GM18502 (cell line): ENCODE results near the gene POU3F2.

ENCODE experiments used
- ATAC-seq: cut with Tn5 transposase; IDR thresholded peaks from one replicate; pipeline ENCODE4 v1.9.1; 2021; ENCODE audit warnings: mild to moderate bottlenecking; ENCODE audit not compliant: unreplicated experiment, poor library complexity

POU3F2 gene

GRCh38 chr6:98834060-98835031 is at the start of gene POU3F2:
POU3F2 (plus strand) TSS chr6:98834574; CDS start chr6:98834874, 300 bp downstream.
- peak; percentile 78 for ATAC-seq

- ATAC-seq: no peak
Observed at GRCh38 chr6:98787435-98787834, 46.9 kb upstream of the POU3F2 start.

- no peak for ATAC-seq
Observed at GRCh38 chr6:98787961-98788360, 46.4 kb upstream of the POU3F2 start.

GRCh38 chr6:98794307-98794842 is 40.0 kb upstream of the POU3F2 start:
- ATAC-seq: no peak

GRCh38 chr6:98797217-98797994 is 37.0 kb upstream of the POU3F2 start:
- no peak for ATAC-seq

- no peak for ATAC-seq
Observed at GRCh38 chr6:98800866-98801265, 33.5 kb upstream of the POU3F2 start.

GRCh38 chr6:98808541-98809210 is 25.7 kb upstream of the POU3F2 start:
- no peak for ATAC-seq

GRCh38 chr6:98812220-98812619 is 22.2 kb upstream of the POU3F2 start:
- no peak for ATAC-seq

GRCh38 chr6:98816799-98817198 is 17.6 kb upstream of the POU3F2 start:
- no peak for ATAC-seq

- no peak for ATAC-seq
Observed at GRCh38 chr6:98821756-98822405, 12.5 kb upstream of the POU3F2 start.

- no peak for ATAC-seq
Observed at GRCh38 chr6:98823428-98824161, 10.8 kb upstream of the POU3F2 start.

GRCh38 chr6:98824162-98824901 is 10.0 kb upstream of the POU3F2 start:
- no peak for ATAC-seq

GRCh38 chr6:98824902-98825599 is 9.3 kb upstream of the POU3F2 start:
- ATAC-seq: no peak

- ATAC-seq: no peak
Observed at GRCh38 chr6:98825600-98826230, 8.7 kb upstream of the POU3F2 start.

GRCh38 chr6:98827295-98828159 is 6.8 kb upstream of the POU3F2 start:
- no peak for ATAC-seq

- ATAC-seq: no peak
Observed at GRCh38 chr6:98828211-98828788, 6.1 kb upstream of the POU3F2 start.
